Smooth muscle cell (in vitro differentiated cells): ENCODE data around the gene ACSL3. TPM values are rescaled to one million over a fixed set of nuclear protein-coding genes. Genes with fewer than 3 reads are reported as not detected.

Source experiments
- DNase-seq: peaks from one replicate; lab custom pipeline; 2025; ENCODE audit not compliant: unreplicated experiment; lab: John Stamatoyannopoulos, UW
- H2AFZ ChIP-seq: fragments of 200-600 bp; sonication (generic); 2 replicates; pipeline ENCODE4 v1.6.0; 2016; ENCODE audit warnings: antibody characterized with exemption, low read depth, mild to moderate bottlenecking
- H3F3A ChIP-seq: fragments of 200-600 bp; sonication (generic); 2 replicates; pipeline ENCODE4 v1.6.0; 2017; ENCODE audit warnings: antibody characterized with exemption, low read depth
- H3K27ac ChIP-seq: fragments of 200-600 bp; sonication (generic); 2 replicates; pipeline ENCODE4 v1.5.1; 2016; ENCODE audit warnings: low read depth, mild to moderate bottlenecking
- H3K27me3 ChIP-seq: fragments of 200-600 bp; sonication (generic); 2 replicates; pipeline ENCODE4 v1.6.1; 2016; ENCODE audit warnings: low read depth, mild to moderate bottlenecking
- H3K36me3 ChIP-seq: fragments of 200-600 bp; sonication (generic); 2 replicates; pipeline ENCODE4 v1.5.1; 2016; ENCODE audit warnings: low read depth
- H3K4me1 ChIP-seq: fragments of 200-600 bp; sonication (generic); 2 replicates; pipeline ENCODE4 v1.5.1; 2016; ENCODE audit warnings: low read depth
- H3K4me2 ChIP-seq: fragments of 200-600 bp; sonication (generic); 2 replicates; pipeline ENCODE4 v1.6.0; 2016; ENCODE audit warnings: mild to moderate bottlenecking
- H3K4me3 ChIP-seq: fragments of 200-600 bp; sonication (generic); 2 replicates; pipeline ENCODE4 v1.5.1; 2016; ENCODE audit warnings: mild to moderate bottlenecking
- H3K79me2 ChIP-seq: fragments of 200-600 bp; sonication (generic); 2 replicates; pipeline ENCODE4 v1.6.0; 2016; ENCODE audit warnings: low read depth, mild to moderate bottlenecking
- H3K9ac ChIP-seq: fragments of 200-600 bp; sonication (generic); 2 replicates; pipeline ENCODE4 v1.6.0; 2016; ENCODE audit warnings: low read depth
- H3K9me3 ChIP-seq: fragments of 200-600 bp; sonication (generic); replicated peaks from 2 replicates; pipeline ENCODE4 v1.5.1; 2016; ENCODE audit warnings: low read depth
- H4K20me1 ChIP-seq: fragments of 200-600 bp; sonication (generic); 2 replicates; pipeline ENCODE4 v1.6.0; 2016; ENCODE audit warnings: low read depth
- WGBS: methylation state at CpG from one replicate; pipeline ENCODE4 v1.1.7; 2016; ENCODE audit warnings: low lambda C conversion rate; 5-methylcytosine and 5-hydroxymethylcytosine counted together
- polyA plus RNA-seq: library from polyadenylated mRNA; unstranded; fragments of >200 nt; fragmentation: Nextera tagmentation; extraction: Ambion mirVana; gene quantifications from 2 replicates; pipeline ENCODE4 v1.2.1, GENCODE V29; 2016
- total RNA-seq: library from RNA; depleted of rRNA; stranded (reverse); fragments of >200 nt; gene quantifications from 2 replicates; pipeline ENCODE4 v1.2.3, GENCODE V29; 2014
- TF ChIP-seq, protein P1 (sequence below): fragments of 200-600 bp; sonication (generic); IDR thresholded peaks from 2 replicates; pipeline ENCODE4 v1.5.1; 2017; ENCODE audit warnings: borderline replicate concordance, mild to moderate bottlenecking, antibody characterized with exemption; ENCODE audit not compliant: insufficient read depth, poor library complexity, severe bottlenecking

Gene ACSL3
- total and polyA plus RNA-seq, 2 experiments from 2014 or later = 111 to 183 TPM

DNA sequence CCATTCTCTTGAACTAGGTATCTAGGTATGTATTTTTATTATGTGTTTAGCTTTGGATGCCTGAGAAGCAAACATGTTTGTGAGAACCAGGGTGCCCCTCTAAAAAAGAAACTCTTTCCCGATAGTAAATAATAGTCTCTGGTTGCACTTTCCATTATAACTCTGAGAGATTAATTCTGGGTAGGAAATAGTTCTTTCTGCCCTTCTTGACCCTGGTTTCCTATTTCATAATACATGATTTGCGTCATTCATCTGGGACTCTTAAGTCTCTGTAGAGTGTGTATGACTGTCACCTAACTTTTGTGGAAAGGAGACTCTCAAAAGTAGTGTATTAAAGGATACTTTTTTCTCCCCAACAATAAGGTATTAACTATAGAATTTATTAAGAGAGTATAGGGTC, 31.5 kb downstream of the ACSL3 start:
- Histone ChIP-seq H3K27me3 (no peaks in the 10 kb centered on the region), H2AFZ (no peak overlapping the region), H3F3A (peaks cover 14% of the 10 kb centered on the region), H3K4me3 (no peak overlapping the region), H3K9ac (no peak overlapping the region), H3K79me2 (peaks cover 80% of the 10 kb centered on the region), H3K4me2 (peak overlapping the region; percentile 69), H3K36me3 (no peaks in the 10 kb centered on the region), H4K20me1 (peaks cover 80% of the 10 kb centered on the region), H3K27ac (peak overlapping the region; percentile 42), H3K4me1 (peaks cover 19% of the 10 kb centered on the region), H3K9me3 (no peaks in the 10 kb centered on the region)
- TF ChIP-seq, protein P1, sequence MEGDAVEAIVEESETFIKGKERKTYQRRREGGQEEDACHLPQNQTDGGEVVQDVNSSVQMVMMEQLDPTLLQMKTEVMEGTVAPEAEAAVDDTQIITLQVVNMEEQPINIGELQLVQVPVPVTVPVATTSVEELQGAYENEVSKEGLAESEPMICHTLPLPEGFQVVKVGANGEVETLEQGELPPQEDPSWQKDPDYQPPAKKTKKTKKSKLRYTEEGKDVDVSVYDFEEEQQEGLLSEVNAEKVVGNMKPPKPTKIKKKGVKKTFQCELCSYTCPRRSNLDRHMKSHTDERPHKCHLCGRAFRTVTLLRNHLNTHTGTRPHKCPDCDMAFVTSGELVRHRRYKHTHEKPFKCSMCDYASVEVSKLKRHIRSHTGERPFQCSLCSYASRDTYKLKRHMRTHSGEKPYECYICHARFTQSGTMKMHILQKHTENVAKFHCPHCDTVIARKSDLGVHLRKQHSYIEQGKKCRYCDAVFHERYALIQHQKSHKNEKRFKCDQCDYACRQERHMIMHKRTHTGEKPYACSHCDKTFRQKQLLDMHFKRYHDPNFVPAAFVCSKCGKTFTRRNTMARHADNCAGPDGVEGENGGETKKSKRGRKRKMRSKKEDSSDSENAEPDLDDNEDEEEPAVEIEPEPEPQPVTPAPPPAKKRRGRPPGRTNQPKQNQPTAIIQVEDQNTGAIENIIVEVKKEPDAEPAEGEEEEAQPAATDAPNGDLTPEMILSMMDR = no peak
- DNase-seq = no peak
- 61% methylated on average over 2 of the region's 2 CpGs for WGBS

DNA sequence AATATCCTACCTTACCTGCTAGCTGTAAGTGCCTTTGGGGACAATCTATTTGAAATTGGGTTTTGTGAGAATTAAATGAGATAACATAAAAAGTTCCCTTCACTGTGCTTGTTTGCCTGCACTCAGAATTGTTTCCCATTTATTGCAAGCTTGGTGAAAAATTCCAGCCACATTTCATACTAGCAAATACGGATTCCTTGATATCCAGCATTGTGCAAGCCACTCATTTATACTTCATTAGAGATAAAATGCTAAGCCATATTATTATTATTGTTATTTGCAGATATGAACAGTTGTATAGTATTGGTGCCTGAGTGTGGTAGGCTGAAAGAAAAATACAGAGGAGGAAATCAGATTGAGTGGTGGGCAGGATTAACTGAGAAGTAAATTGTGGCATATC, 31.9 kb downstream of the ACSL3 start:
- Histone ChIP-seq H2AFZ (no peak overlapping the region), H3K4me2 (peak overlapping the region; percentile 69), H3K9ac (no peak overlapping the region), H4K20me1 (peaks cover 75% of the 10 kb centered on the region), H3K79me2 (peaks cover 76% of the 10 kb centered on the region), H3F3A (peaks cover 14% of the 10 kb centered on the region), H3K27ac (peak overlapping the region; percentile 42), H3K27me3 (no peaks in the 10 kb centered on the region), H3K36me3 (no peaks in the 10 kb centered on the region), H3K4me1 (peaks cover 19% of the 10 kb centered on the region), H3K9me3 (no peaks in the 10 kb centered on the region), H3K4me3 (no peak overlapping the region)
- WGBS = 85% methylated on average over 1 of the region's 1 CpG
- no peak for DNase-seq
- TF ChIP-seq, protein P1 = no peak

DNA sequence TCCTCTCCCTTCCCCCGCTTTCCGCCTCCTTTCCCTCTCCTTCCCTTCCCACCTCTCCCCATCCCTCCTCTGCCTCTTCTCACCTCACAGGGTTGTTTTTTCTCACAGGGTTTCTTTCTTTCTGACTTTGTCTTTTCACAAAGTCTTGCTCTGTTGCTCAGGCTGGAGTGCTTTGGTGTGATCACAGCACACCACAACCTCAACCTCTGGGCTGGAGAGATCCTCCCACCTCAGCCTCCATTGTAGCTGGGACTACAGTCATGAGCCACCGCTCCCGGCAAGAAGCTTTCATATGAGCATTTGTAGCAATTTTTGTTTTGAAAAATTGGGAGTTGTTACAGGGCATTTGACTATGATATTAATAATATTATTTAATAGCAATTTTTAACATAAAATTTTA, 32.9 kb downstream of the ACSL3 start:
- no peak overlapping the region for H2AFZ ChIP-seq
- H4K20me1 ChIP-seq = peaks cover 75% of the 10 kb centered on the region

DNA sequence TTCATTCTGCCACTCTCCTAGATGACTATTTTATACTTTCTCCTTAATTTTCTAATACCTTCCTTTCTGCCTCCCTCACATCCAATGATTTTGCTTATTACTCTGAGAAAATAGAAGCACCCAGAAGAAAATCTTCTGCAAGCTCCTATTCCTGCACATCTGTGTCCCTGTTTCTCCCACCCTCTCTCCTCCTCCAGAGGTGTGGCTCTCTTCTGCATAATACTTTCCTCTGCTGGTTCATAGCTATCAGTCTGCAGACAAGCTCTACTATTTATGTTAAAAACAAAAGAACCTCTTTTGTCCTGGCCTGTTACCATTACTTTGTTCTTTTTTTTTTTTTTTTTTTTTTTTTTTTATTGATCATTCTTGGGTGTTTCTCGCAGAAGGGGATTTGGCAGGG, 34.3 kb downstream of the ACSL3 start:
- H3K4me1 ChIP-seq = peaks cover 25% of the 10 kb centered on the region
- H3K9ac ChIP-seq = no peak overlapping the region
- no peak overlapping the region for H3K27ac ChIP-seq
- TF ChIP-seq, protein P1 = no peak
- H2AFZ ChIP-seq = no peak overlapping the region
- peaks cover 75% of the 10 kb centered on the region for H3K79me2 ChIP-seq
- no peaks in the 10 kb centered on the region for H3K27me3 ChIP-seq
- no peak overlapping the region for H3K4me2 ChIP-seq
- peaks cover 13% of the 10 kb centered on the region for H3F3A ChIP-seq
- H3K4me3 ChIP-seq = no peak overlapping the region
- no CpG with 5 or more reads among the region's 1 CpG for WGBS
- no peak for DNase-seq
- peaks cover 75% of the 10 kb centered on the region for H4K20me1 ChIP-seq
- H3K9me3 ChIP-seq = no peaks in the 10 kb centered on the region
- H3K36me3 ChIP-seq = no peaks in the 10 kb centered on the region

More for the DNA sequence above, 32.9 kb downstream of the ACSL3 start:
- no peak overlapping the region for H3K27ac ChIP-seq
- peaks cover 19% of the 10 kb centered on the region for H3K4me1 ChIP-seq
- 89% methylated on average over 4 of the region's 4 CpGs for WGBS
- H3K9ac ChIP-seq = no peak overlapping the region
- H3K4me2 ChIP-seq = no peak overlapping the region
- H3F3A ChIP-seq = peaks cover 15% of the 10 kb centered on the region
- H3K9me3 ChIP-seq = no peaks in the 10 kb centered on the region
- H3K36me3 ChIP-seq = no peaks in the 10 kb centered on the region
- H3K27me3 ChIP-seq = no peaks in the 10 kb centered on the region
- peaks cover 75% of the 10 kb centered on the region for H3K79me2 ChIP-seq
- DNase-seq = no peak
- H3K4me3 ChIP-seq = no peak overlapping the region
- TF ChIP-seq, protein P1 = no peak
